Activated T-cell treated with anti-CD3 and anti-CD28 coated beads, Interleukin-2, amount 50 U/mL, for 48 hours (primary cell): Measurements from ENCODE around the gene MED12L.

Experiments
- DNase-seq, 2 experiments: peaks; one replicate each; pipeline ENCODE4 v3.0.0-alpha.2; 2020

Gene MED12L

GRCh38 chr3:151145713-151146070 lies 60.2 kb downstream of the MED12L start:
- DNase-seq, result peak in 1 of 2 experiments; percentile 22

- peak; percentile 62 to 68 for DNase-seq
Measured at GRCh38 chr3:151146071-151146730, 60.7 kb downstream of the MED12L start.

GRCh38 chr3:151146731-151147091 lies 61.2 kb downstream of the MED12L start:
- no peak for DNase-seq

- DNase-seq, result no peak
Measured at GRCh38 chr3:151147299-151147698, 61.8 kb downstream of the MED12L start.

GRCh38 chr3:151152455-151153079 lies 67.1 kb downstream of the MED12L start:
- DNase-seq, result no peak

- DNase-seq, result no peak
Measured at GRCh38 chr3:151154566-151154965, 69.1 kb downstream of the MED12L start.

GRCh38 chr3:151155409-151156128 lies 70.1 kb downstream of the MED12L start:
- no peak for DNase-seq

- no peak for DNase-seq
Measured at GRCh38 chr3:151156618-151157216, 71.3 kb downstream of the MED12L start.

GRCh38 chr3:151159806-151160205 lies 74.3 kb downstream of the MED12L start:
- no peak for DNase-seq

GRCh38 chr3:151165226-151165625 lies 79.8 kb downstream of the MED12L start:
- DNase-seq, result no peak

GRCh38 chr3:151166161-151166560 lies 80.7 kb downstream of the MED12L start:
- DNase-seq, result no peak

- DNase-seq, result peak; percentile 88 to 90
Measured at GRCh38 chr3:151168269-151169094, 83.0 kb downstream of the MED12L start.

- no peak for DNase-seq
Measured at GRCh38 chr3:151169262-151169947, 83.9 kb downstream of the MED12L start.

- peak; percentile 68 to 74 for DNase-seq
Measured at GRCh38 chr3:151169948-151170679, 84.7 kb downstream of the MED12L start.

GRCh38 chr3:151171145-151171757 lies 85.8 kb downstream of the MED12L start:
- DNase-seq, result peak; percentile 57 to 65

- DNase-seq, result no peak
Measured at GRCh38 chr3:151174351-151174750, 88.9 kb downstream of the MED12L start.

- DNase-seq, result no peak
Measured at GRCh38 chr3:151175952-151176351, 90.5 kb downstream of the MED12L start.

- no peak for DNase-seq
Measured at GRCh38 chr3:151178208-151178845, 92.9 kb downstream of the MED12L start.

- no peak for DNase-seq
Measured at GRCh38 chr3:151182349-151183079, 97.0 kb downstream of the MED12L start.

- no peak for DNase-seq
Measured at GRCh38 chr3:151183265-151183671, 97.8 kb downstream of the MED12L start.
